Astrocyte (in vitro differentiated cells and primary cell): ENCODE results near the gene PUM2. TPM values are rescaled to one million over a fixed set of nuclear protein-coding genes. Genes with fewer than 3 reads are reported as not detected.

Experiments used
- DNase-seq: peaks from one replicate; pipeline ENCODE4 v3.0.0-alpha.2; 2010; ENCODE audit warnings: low read depth
- FAIRE-seq: peaks from 2 replicates; lab custom pipeline; 2011; peaks lifted over from hg19 to GRCh38; lab: Jason Lieb, UNC
- H2AFZ ChIP-seq: 2 replicates; pipeline ENCODE4 v1.6.0; 2012; ENCODE audit warnings: low read depth, low read length, inconsistent platforms
- H3K27ac ChIP-seq: 2 replicates; pipeline ENCODE4 v1.5.1; 2011; ENCODE audit warnings: low read depth, low read length, inconsistent platforms
- H3K27me3 ChIP-seq: 2 replicates; pipeline ENCODE4 v1.6.0; 2011; ENCODE audit warnings: low read length, inconsistent platforms; ENCODE audit not compliant: insufficient read depth
- H3K36me3 ChIP-seq: 2 replicates; pipeline ENCODE4 v1.5.1; 2011; ENCODE audit warnings: low read length, inconsistent platforms; ENCODE audit not compliant: insufficient read depth
- H3K4me1 ChIP-seq: 2 replicates; pipeline ENCODE4 v1.5.1; 2011; ENCODE audit warnings: low read length, inconsistent platforms; ENCODE audit not compliant: insufficient read depth
- H3K4me2 ChIP-seq: 2 replicates; pipeline ENCODE4 v1.6.0; 2012; ENCODE audit warnings: low read length, inconsistent platforms
- H3K4me3 ChIP-seq: 2 replicates; pipeline ENCODE4 v1.5.1; 2011; ENCODE audit warnings: low read depth, mild to moderate bottlenecking, low read length, inconsistent platforms; ENCODE audit not compliant: insufficient read depth
- H3K79me2 ChIP-seq: 2 replicates; pipeline ENCODE4 v1.6.0; 2012; ENCODE audit warnings: mild to moderate bottlenecking, low read length, inconsistent platforms; ENCODE audit not compliant: insufficient read depth
- H3K9ac ChIP-seq: 2 replicates; pipeline ENCODE4 v1.6.0; 2012; ENCODE audit warnings: mild to moderate bottlenecking, low read length, inconsistent platforms
- H3K9me3 ChIP-seq: 2 replicates; pipeline ENCODE4 v1.5.1; 2012; ENCODE audit warnings: low read depth, mild to moderate bottlenecking, low read length, inconsistent platforms; ENCODE audit not compliant: insufficient read depth
- H4K20me1 ChIP-seq: 2 replicates; pipeline ENCODE4 v1.6.0; 2012; ENCODE audit warnings: low read length, inconsistent platforms; ENCODE audit not compliant: insufficient read depth
- H3K27ac Mint-ChIP-seq: one replicate; pipeline ENCODE4 v1.8.0; 2021; ENCODE audit warnings: mild to moderate bottlenecking, mixed read lengths; ENCODE audit not compliant: unreplicated experiment
- H3K27me3 Mint-ChIP-seq: one replicate; pipeline ENCODE4 v1.8.0; 2021; ENCODE audit warnings: low read depth, mixed read lengths; ENCODE audit not compliant: unreplicated experiment
- H3K36me3 Mint-ChIP-seq: one replicate; pipeline ENCODE4 v1.8.0; 2021; ENCODE audit warnings: low read depth, mixed read lengths; ENCODE audit not compliant: unreplicated experiment
- H3K4me1 Mint-ChIP-seq: one replicate; pipeline ENCODE4 v1.8.0; 2021; ENCODE audit warnings: low read depth, mixed read lengths; ENCODE audit not compliant: unreplicated experiment
- H3K4me3 Mint-ChIP-seq: one replicate; pipeline ENCODE4 v1.8.0; 2021; ENCODE audit warnings: mild to moderate bottlenecking, moderate library complexity, mixed read lengths; ENCODE audit not compliant: unreplicated experiment
- H3K9me3 Mint-ChIP-seq: one replicate; pipeline ENCODE4 v1.8.0; 2021; ENCODE audit warnings: mild to moderate bottlenecking, mixed read lengths; ENCODE audit not compliant: unreplicated experiment
- CTCF ChIP-seq: IDR thresholded peaks from 2 replicates; pipeline ENCODE4 v1.5.1; 2011; ENCODE audit warnings: low read depth, mild to moderate bottlenecking, inconsistent platforms, low read length, moderate library complexity; ENCODE audit not compliant: insufficient read depth
- EZH2 ChIP-seq: IDR thresholded peaks from 2 replicates; pipeline ENCODE4 v1.6.1; 2012; ENCODE audit warnings: mild to moderate bottlenecking, low read length, inconsistent platforms; ENCODE audit not compliant: insufficient read depth
- total RNA-seq: library from RNA; stranded (reverse); gene quantifications from 2 replicates; pipeline ENCODE4 v1.2.1, GENCODE V29; 2021

PUM2 gene
- total RNA-seq, 1 donor from 2014 or later: 69.4 TPM

- H3K4me3 Mint-ChIP-seq: no peak overlapping the region
Observed at GRCh38 chr2:20231598-20232026, 119.0 kb downstream of the PUM2 start.

GRCh38 chr2:20231159-20231558 is 119.5 kb downstream of the PUM2 start:
- no peaks in the 10 kb centered on the region for H3K27me3 ChIP-seq
- no peaks in the 10 kb centered on the region for H3K9me3 ChIP-seq
- H3K4me3 ChIP-seq: no peak overlapping the region
- H3K9ac ChIP-seq: no peak overlapping the region
- no peaks in the 10 kb centered on the region for H3K9me3 Mint-ChIP-seq
- no peaks in the 10 kb centered on the region for H3K36me3 Mint-ChIP-seq
- H3K4me3 Mint-ChIP-seq: no peak overlapping the region
- H3K4me2 ChIP-seq: peak overlapping the region; percentile 44
- H3K4me1 ChIP-seq: peaks cover 5% of the 10 kb centered on the region
- H3K79me2 ChIP-seq: no peaks in the 10 kb centered on the region
- H3K36me3 ChIP-seq: no peaks in the 10 kb centered on the region
- H3K4me1 Mint-ChIP-seq: peaks cover 9% of the 10 kb centered on the region
- FAIRE-seq (no peak), DNase-seq (no peak)
- H4K20me1 ChIP-seq: no peaks in the 10 kb centered on the region
- H2AFZ ChIP-seq: peak overlapping the region; percentile 56
- no peak overlapping the region for H3K27ac Mint-ChIP-seq
- H3K27me3 Mint-ChIP-seq: peaks cover 8% of the 10 kb centered on the region
- no peak overlapping the region for H3K27ac ChIP-seq
- TF ChIP-seq EZH2: no peak
- no peak for TF ChIP-seq CTCF

More at GRCh38 chr2:20231598-20232026, 119.0 kb downstream of the PUM2 start:
- Histone ChIP-seq H3K4me3 (no peak overlapping the region), H3K4me1 (peaks cover 5% of the 10 kb centered on the region), H3K9ac (no peak overlapping the region), H3K27ac (no peak overlapping the region), H3K27me3 (no peaks in the 10 kb centered on the region), H3K4me2 (peak overlapping the region; percentile 44), H4K20me1 (no peaks in the 10 kb centered on the region), H3K9me3 (no peaks in the 10 kb centered on the region), H3K36me3 (no peaks in the 10 kb centered on the region), H2AFZ (peak overlapping the region; percentile 56), H3K79me2 (no peaks in the 10 kb centered on the region)
- Mint-ChIP-seq H3K4me1 (peaks cover 11% of the 10 kb centered on the region), H3K9me3 (no peaks in the 10 kb centered on the region), H3K27ac (no peak overlapping the region), H3K27me3 (peaks cover 8% of the 10 kb centered on the region), H3K36me3 (no peaks in the 10 kb centered on the region)
- TF ChIP-seq EZH2 (no peak), CTCF (no peak)
- FAIRE-seq (no peak), DNase-seq (peak; percentile 50)

- Histone ChIP-seq H3K4me3 (no peak overlapping the region), H3K9ac (no peak overlapping the region), H3K27me3 (no peaks in the 10 kb centered on the region), H3K4me1 (peaks cover 10% of the 10 kb centered on the region), H4K20me1 (no peaks in the 10 kb centered on the region), H3K36me3 (no peaks in the 10 kb centered on the region), H3K9me3 (no peaks in the 10 kb centered on the region), H3K27ac (no peak overlapping the region), H2AFZ (no peak overlapping the region), H3K4me2 (no peak overlapping the region), H3K79me2 (no peaks in the 10 kb centered on the region)
- Mint-ChIP-seq H3K4me1 (peaks cover 9% of the 10 kb centered on the region), H3K27me3 (peaks cover 8% of the 10 kb centered on the region), H3K4me3 (no peak overlapping the region), H3K36me3 (no peaks in the 10 kb centered on the region), H3K27ac (no peak overlapping the region), H3K9me3 (no peaks in the 10 kb centered on the region)
- DNase-seq (no peak), FAIRE-seq (no peak)
- TF ChIP-seq CTCF: no peak
- no peak for TF ChIP-seq EZH2
Observed at GRCh38 chr2:20230114-20230425, 120.6 kb downstream of the PUM2 start.
